Embryonic facial prominence (tissue), 1 donor: Measurements from ENCODE around the gene FLCN.

ENCODE experiments used
- DNase-seq: peaks from one replicate; pipeline ENCODE4 v3.0.0-alpha.2; 2016; ENCODE audit errors: extremely low spot score

Gene FLCN

GRCh38 chr17:17166446-17166845 lies 70.5 kb downstream of the FLCN start:
- DNase-seq, result no peak

- DNase-seq, result no peak
These were observed 71.2 kb downstream of the FLCN start for GRCh38 chr17:17165666-17166308.

- no peak for DNase-seq
These were observed 72.3 kb downstream of the FLCN start for GRCh38 chr17:17164676-17165075.

GRCh38 chr17:17164156-17164555 lies 72.8 kb downstream of the FLCN start:
- DNase-seq, result no peak
